Epidermal melanocyte (primary cell): Measurements from ENCODE around the gene B3GNT7.
"Not testable (repeated sequence)": the region's sequence is repeated elsewhere in the genome, so short reads cannot be mapped to it uniquely, and the experiment has no call there.

Experiments
- DNase-seq: peaks from one replicate; pipeline ENCODE4 v3.0.0; 2011; ENCODE audit warnings: low spot score; ENCODE audit not compliant: insufficient read length

The B3GNT7 gene

GRCh38 chr2:231399853-231400680 is 4.6 kb downstream of the B3GNT7 start:
- DNase-seq: no peak

GRCh38 chr2:231400681-231401080 is 5.2 kb downstream of the B3GNT7 start:
- not testable (repeated sequence) for DNase-seq

GRCh38 chr2:231401101-231401500 is 5.6 kb downstream of the B3GNT7 start:
- not testable (repeated sequence) for DNase-seq

- DNase-seq: not testable (repeated sequence)
Measured at GRCh38 chr2:231403421-231404182, 8.1 kb downstream of the B3GNT7 start.

GRCh38 chr2:231404183-231404578 is 8.7 kb downstream of the B3GNT7 start:
- DNase-seq: not testable (repeated sequence)

GRCh38 chr2:231405601-231406367 is 10.3 kb downstream of the B3GNT7 start:
- DNase-seq: not testable (repeated sequence)

GRCh38 chr2:231407686-231408085 is 12.2 kb downstream of the B3GNT7 start:
- not testable (repeated sequence) for DNase-seq

- not testable (repeated sequence) for DNase-seq
Measured at GRCh38 chr2:231408304-231408703, 12.8 kb downstream of the B3GNT7 start.

- DNase-seq: no peak
Measured at GRCh38 chr2:231409776-231410175, 14.3 kb downstream of the B3GNT7 start.

- DNase-seq: no peak
Measured at GRCh38 chr2:231410293-231411004, 14.9 kb downstream of the B3GNT7 start.

GRCh38 chr2:231411237-231411636 is 15.7 kb downstream of the B3GNT7 start:
- no peak for DNase-seq

- no peak for DNase-seq
Measured at GRCh38 chr2:231411831-231412617, 16.5 kb downstream of the B3GNT7 start.

GRCh38 chr2:231412618-231412963 is 17.1 kb downstream of the B3GNT7 start:
- no peak for DNase-seq

GRCh38 chr2:231413456-231413855 is 17.9 kb downstream of the B3GNT7 start:
- DNase-seq: no peak

GRCh38 chr2:231413921-231414476 is 18.5 kb downstream of the B3GNT7 start:
- DNase-seq: no peak

- DNase-seq: no peak
Measured at GRCh38 chr2:231415029-231415428, 19.5 kb downstream of the B3GNT7 start.

GRCh38 chr2:231418820-231419640 is 23.5 kb downstream of the B3GNT7 start:
- no peak for DNase-seq

- DNase-seq: no peak
Measured at GRCh38 chr2:231421051-231421580, 25.6 kb downstream of the B3GNT7 start.

GRCh38 chr2:231422056-231422455 is 26.5 kb downstream of the B3GNT7 start:
- DNase-seq: no peak
